IPS DF 6.9 (cell line): Measurements from ENCODE around the gene ENC1.

Experiments
- DNase-seq: peaks from one replicate; pipeline ENCODE4 v3.0.0-alpha.2; 2013; ENCODE audit warnings: low read depth, low spot score
- H3K27ac ChIP-seq: one replicate; pipeline ENCODE4 v1.5.1; 2013; ENCODE audit warnings: low read length, control low read depth
- H3K27me3 ChIP-seq: 2 replicates; pipeline ENCODE4 v1.6.1; 2013; ENCODE audit warnings: mild to moderate bottlenecking, low read length; ENCODE audit not compliant: control insufficient read depth, insufficient read depth
- H3K36me3 ChIP-seq: 2 replicates; pipeline ENCODE4 v1.6.1; 2013; ENCODE audit warnings: low read length; ENCODE audit not compliant: control insufficient read depth, insufficient read depth
- H3K4me1 ChIP-seq: 2 replicates; pipeline ENCODE4 v1.6.1; 2013; ENCODE audit warnings: low read length; ENCODE audit not compliant: control insufficient read depth, insufficient read depth
- H3K4me3 ChIP-seq: 2 replicates; pipeline ENCODE4 v1.5.1; 2013; ENCODE audit warnings: mild to moderate bottlenecking, low read length
- H3K9me3 ChIP-seq: 2 replicates; pipeline ENCODE4 v1.6.1; 2013; ENCODE audit warnings: low read length, inconsistent platforms; ENCODE audit not compliant: control insufficient read depth, insufficient read depth
- WGBS: extraction: QIAGEN DNeasy Blood & Tissue Kit; methylation state at CpG from one replicate; pipeline ENCODE4 v1.1.7; 2013; ENCODE audit warnings: mixed read lengths, missing lambda C conversion rate; ENCODE audit not compliant: insufficient read length, insufficient coverage; 5-methylcytosine and 5-hydroxymethylcytosine counted together

Gene ENC1

DNA sequence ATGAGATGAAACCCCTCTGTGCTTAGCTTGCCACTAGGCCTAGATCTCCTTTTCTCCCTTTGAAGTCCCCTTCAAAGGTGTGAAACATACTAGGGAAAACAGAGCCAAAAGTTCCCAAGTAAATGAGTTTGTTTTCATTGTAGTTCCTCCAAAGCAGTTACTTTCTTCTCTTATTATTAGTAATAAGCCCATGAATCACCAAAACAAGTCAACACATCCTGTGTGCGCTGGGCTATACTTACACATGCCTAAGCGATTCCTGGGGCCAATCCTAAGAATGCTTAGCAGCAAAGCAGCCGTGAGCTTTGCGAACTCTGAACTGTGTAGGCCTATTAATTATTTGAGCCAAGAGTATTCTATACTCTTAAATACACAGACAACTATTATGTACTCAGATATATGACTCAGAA, 7.6 kb downstream of the ENC1 start:
- Histone ChIP-seq H3K4me1 (peaks cover 3% of the 10 kb centered on the region), H3K27me3 (no peaks in the 10 kb centered on the region), H3K4me3 (no peak overlapping the region), H3K36me3 (peaks cover 2% of the 10 kb centered on the region), H3K27ac (no peak overlapping the region), H3K9me3 (no peaks in the 10 kb centered on the region)
- DNase-seq, result no peak
- no CpG with 5 or more reads among the region's 4 CpGs for WGBS

GRCh38 chr5:74631081-74631953, 9.2 kb downstream of the ENC1 start:
- no CpG with 5 or more reads among the region's 11 CpGs for WGBS
- peaks cover 3% of the 10 kb centered on the region for H3K4me1 ChIP-seq
- peaks cover 2% of the 10 kb centered on the region for H3K36me3 ChIP-seq
- H3K4me3 ChIP-seq, result no peak overlapping the region
- no peak for DNase-seq
- H3K9me3 ChIP-seq, result no peaks in the 10 kb centered on the region
- no peaks in the 10 kb centered on the region for H3K27me3 ChIP-seq
- H3K27ac ChIP-seq, result no peak overlapping the region

- H3K27ac ChIP-seq, result no peak overlapping the region
- H3K36me3 ChIP-seq, result peaks cover 2% of the 10 kb centered on the region
- no peak overlapping the region for H3K4me3 ChIP-seq
- H3K27me3 ChIP-seq, result no peaks in the 10 kb centered on the region
- no CpG with 5 or more reads among the region's 7 CpGs for WGBS
- no peaks in the 10 kb centered on the region for H3K9me3 ChIP-seq
- peaks cover 3% of the 10 kb centered on the region for H3K4me1 ChIP-seq
- no peak for DNase-seq
Observed at GRCh38 chr5:74630453-74631066, 10.0 kb downstream of the ENC1 start.

DNA sequence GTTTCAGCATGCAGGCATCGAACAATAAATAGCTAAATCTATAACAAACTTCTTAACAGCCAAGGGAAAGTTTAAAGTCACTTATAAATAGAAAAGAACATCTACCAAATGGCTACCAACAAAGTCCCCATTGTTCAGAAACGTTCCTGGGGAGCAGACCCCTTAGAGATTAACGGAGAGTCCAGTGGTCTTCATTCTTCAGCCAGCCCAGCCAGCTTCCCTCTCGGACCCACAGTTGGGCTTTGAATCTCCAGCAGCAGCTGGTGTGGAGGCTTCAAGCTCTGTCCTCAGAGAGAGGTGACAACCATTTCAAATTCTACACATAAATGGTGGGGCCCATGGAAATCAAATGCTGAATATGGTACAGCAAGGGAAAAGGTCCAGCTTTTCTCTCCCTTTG, 11.2 kb downstream of the ENC1 start:
- no peak overlapping the region for H3K27ac ChIP-seq
- no peaks in the 10 kb centered on the region for H3K36me3 ChIP-seq
- H3K4me1 ChIP-seq, result peaks cover 6% of the 10 kb centered on the region
- no peaks in the 10 kb centered on the region for H3K27me3 ChIP-seq
- no peak overlapping the region for H3K4me3 ChIP-seq
- WGBS, result no CpG with 5 or more reads among the region's 4 CpGs
- H3K9me3 ChIP-seq, result no peaks in the 10 kb centered on the region
- no peak for DNase-seq

DNA sequence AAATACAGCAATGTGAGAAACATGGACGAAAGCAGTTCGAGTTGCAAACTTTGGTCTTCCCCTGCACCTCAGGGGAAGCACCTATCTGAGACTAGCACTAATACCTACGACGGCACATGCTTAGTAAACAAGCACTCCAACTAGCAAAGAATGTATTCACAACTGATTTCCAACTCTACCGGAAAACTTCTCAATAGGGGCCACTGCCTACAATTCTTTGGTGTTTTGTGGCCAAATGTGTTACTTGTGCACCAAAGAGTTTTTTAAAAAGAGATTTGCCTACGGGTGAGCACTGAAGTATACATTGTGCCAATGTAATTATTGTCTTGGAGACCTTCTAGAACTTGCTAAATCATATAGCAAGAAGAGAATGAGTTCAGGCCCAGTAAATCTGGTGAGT, 12.2 kb downstream of the ENC1 start:
- peaks cover 6% of the 10 kb centered on the region for H3K4me1 ChIP-seq
- no peak overlapping the region for H3K4me3 ChIP-seq
- no peaks in the 10 kb centered on the region for H3K27me3 ChIP-seq
- no peaks in the 10 kb centered on the region for H3K9me3 ChIP-seq
- no CpG with 5 or more reads among the region's 6 CpGs for WGBS
- DNase-seq, result no peak
- no peaks in the 10 kb centered on the region for H3K36me3 ChIP-seq
- H3K27ac ChIP-seq, result no peak overlapping the region

GRCh38 chr5:74627646-74628279, 12.8 kb downstream of the ENC1 start:
- no CpG with 5 or more reads among the region's 4 CpGs for WGBS
- H3K27ac ChIP-seq, result no peak overlapping the region
- H3K27me3 ChIP-seq, result no peaks in the 10 kb centered on the region
- H3K4me1 ChIP-seq, result peaks cover 6% of the 10 kb centered on the region
- no peak overlapping the region for H3K4me3 ChIP-seq
- no peaks in the 10 kb centered on the region for H3K9me3 ChIP-seq
- DNase-seq, result no peak
- no peaks in the 10 kb centered on the region for H3K36me3 ChIP-seq

DNA sequence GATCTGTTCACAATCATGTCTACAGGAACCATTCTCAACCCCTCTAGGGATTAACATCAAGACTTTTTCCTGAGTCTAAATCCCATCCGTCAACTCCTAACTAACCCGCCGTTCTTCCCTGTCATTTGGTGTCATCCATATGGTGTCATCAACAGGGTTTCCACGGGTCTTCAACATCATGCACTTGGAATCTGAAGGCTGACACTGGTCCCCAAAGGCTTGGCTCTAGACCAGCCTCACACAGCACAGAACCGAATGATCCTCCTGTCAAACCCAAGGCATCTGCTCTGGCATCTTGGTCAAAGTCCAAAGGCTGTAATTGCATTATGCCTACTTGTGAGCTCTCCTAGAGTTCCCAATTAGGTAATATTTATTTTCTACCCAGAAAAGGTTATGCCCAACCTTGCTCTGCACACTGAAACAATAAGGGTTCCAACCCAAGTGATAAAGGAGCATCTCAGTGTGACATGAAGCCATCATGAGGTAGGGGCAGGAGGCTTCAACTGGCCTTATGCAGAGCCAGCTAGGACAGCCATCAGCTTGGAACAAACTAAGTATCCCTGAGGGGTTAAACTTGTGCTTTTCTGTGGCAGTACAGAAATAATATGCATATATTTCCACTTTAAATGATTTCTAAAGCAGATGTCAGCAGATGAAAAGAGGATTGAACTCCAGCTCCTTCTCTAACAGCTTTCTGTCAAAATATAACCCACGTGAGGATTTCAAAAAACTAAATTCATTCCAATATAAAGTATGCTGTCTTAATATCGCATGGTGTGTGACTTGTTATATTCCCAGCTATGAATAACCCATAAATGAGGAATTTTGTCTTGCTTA, 13.9 kb downstream of the ENC1 start:
- Histone ChIP-seq H3K4me1 (peaks cover 6% of the 10 kb centered on the region), H3K27ac (no peak overlapping the region)

DNA sequence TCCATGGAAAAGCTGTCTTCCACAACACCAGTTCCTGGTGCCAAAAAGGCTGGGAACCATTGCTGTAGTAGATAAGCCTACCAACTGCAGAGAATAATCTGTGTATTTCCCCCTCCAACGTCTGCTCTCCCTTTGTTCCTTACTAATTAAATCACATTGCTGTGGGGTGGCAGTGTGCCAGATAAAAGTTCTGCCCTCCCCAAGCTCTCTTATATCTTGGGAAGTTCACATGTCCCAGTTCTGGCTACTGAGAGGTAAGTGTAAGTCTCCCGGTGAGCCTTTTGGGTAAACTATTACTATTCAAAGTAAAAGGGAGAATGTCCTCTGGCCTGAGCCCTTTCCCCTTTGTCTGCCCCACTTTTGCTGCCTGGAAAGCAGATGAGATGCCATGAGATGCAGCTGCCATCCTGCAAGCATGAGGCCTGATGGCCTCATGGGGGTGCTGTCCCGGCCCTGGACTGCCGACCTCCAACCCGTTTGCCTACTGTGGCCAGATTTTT, 14.7 kb downstream of the ENC1 start:
- H3K4me1 ChIP-seq, result peaks cover 6% of the 10 kb centered on the region
- no CpG with 5 or more reads among the region's 5 CpGs for WGBS
- no peak for DNase-seq
- no peaks in the 10 kb centered on the region for H3K9me3 ChIP-seq
- no peak overlapping the region for H3K4me3 ChIP-seq
- no peaks in the 10 kb centered on the region for H3K27me3 ChIP-seq
- H3K36me3 ChIP-seq, result no peaks in the 10 kb centered on the region
- no peak overlapping the region for H3K27ac ChIP-seq

More for the DNA sequence above, 13.9 kb downstream of the ENC1 start:
- WGBS, result no CpG with 5 or more reads among the region's 7 CpGs
- Histone ChIP-seq H3K36me3 (no peaks in the 10 kb centered on the region), H3K9me3 (no peaks in the 10 kb centered on the region), H3K4me3 (no peak overlapping the region), H3K27me3 (no peaks in the 10 kb centered on the region)
- DNase-seq, result no peak

DNA sequence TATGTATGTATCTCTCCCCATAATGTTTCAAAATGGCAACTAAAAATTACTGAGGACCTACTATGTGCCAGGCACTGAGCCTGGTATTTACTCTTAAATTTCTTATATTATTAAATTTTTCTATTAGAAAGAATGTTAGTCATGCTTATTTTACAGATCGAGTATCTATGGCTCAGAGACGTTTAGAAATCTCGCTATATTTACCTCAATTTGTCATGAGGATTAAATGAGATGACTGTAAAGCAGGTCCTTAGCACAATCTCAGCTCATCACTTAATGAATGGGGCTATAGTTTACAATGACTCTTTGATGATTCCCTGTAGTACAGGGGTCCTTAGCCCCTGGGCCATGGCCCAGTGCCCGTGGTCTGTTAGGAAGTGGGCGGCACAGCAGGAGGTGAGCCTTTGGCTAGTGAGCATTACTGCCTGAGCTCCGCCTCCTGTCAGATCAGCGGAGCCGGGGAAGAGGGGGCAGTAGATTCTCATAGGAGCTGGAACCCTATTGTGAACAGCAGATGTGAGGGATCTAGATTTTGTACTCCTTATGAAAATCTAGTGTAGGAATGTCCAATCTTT, 15.5 kb downstream of the ENC1 start:
- Histone ChIP-seq H3K27me3 (no peaks in the 10 kb centered on the region), H3K4me1 (peaks cover 5% of the 10 kb centered on the region; the same call in 1 of the 2 replicates), H3K27ac (no peak overlapping the region), H3K4me3 (no peak overlapping the region), H3K36me3 (no peaks in the 10 kb centered on the region), H3K9me3 (no peaks in the 10 kb centered on the region)
- no CpG with 5 or more reads among the region's 8 CpGs for WGBS
- DNase-seq, result no peak
